ENCODE results near the gene RNF183.
"Not testable (repeated sequence)": the region's sequence is repeated elsewhere in the genome, so short reads cannot be mapped to it uniquely, and the experiment has no call there.

RNF183 gene

DNA sequence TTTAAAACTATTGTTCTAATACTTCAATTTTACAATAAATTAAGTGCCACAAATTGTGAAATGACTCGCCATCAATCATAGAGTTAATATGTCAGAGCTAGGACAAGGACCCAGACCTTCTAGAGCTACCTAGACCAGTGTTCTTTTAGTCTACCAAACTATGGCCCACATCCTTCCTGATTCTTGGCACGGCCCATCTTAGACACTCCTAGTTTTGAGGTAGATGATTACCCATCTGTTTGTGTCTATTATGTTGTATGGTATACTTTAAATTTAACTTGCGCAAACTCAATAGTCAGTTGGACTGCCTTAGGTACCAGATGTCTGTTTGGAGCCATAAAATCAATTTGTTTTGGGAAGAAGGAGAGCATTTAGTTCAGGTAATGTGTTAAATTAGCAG lies 45.3 kb downstream of the RNF183 start:
- H3K36me3 ChIP-seq (ENCODE audit: insufficient read depth, insufficient read length, low read length): peaks cover 44% of the 10 kb centered on the region

GRCh38 chr9:113255438-113255837 lies 47.7 kb downstream of the RNF183 start:
- Histone ChIP-seq H3K4me3 (ENCODE audit: insufficient read length, low read depth) (no peak overlapping the region), H3K27me3 (ENCODE audit: insufficient read depth, insufficient read length) (no peaks in the 10 kb centered on the region), H3K9me3 (ENCODE audit: insufficient read depth, low read length) (no peaks in the 10 kb centered on the region), H3K36me3 (ENCODE audit: insufficient read depth, insufficient read length, low read length) (peaks cover 36% of the 10 kb centered on the region), H3K4me1 (ENCODE audit: insufficient read depth, insufficient read length) (no peaks in the 10 kb centered on the region), H3K9ac (ENCODE audit: insufficient read length, low read depth) (no peak overlapping the region)
- TF ChIP-seq SUZ12 (IDR thresholded peaks at IDR 0.05; ENCODE audit: extremely low read depth, insufficient read depth, insufficient read length): no peak
- DNase-seq (ENCODE audit: low read depth, low spot score): no peak

More for the DNA sequence above, 45.3 kb downstream of the RNF183 start:
- no peaks in the 10 kb centered on the region for H3K9me3 ChIP-seq (ENCODE audit: insufficient read depth, low read length)
- no peaks in the 10 kb centered on the region for H3K27me3 ChIP-seq (ENCODE audit: insufficient read depth, insufficient read length)
- no peak for TF ChIP-seq ZNF274 (IDR thresholded peaks at IDR 0.05; ENCODE audit: low read depth, low read length)
- TF ChIP-seq YY1 (IDR thresholded peaks at IDR 0.05; ENCODE audit: insufficient read depth, insufficient read length): no peak
- no peak for TF ChIP-seq SUZ12 (IDR thresholded peaks at IDR 0.05; ENCODE audit: extremely low read depth, insufficient read depth, insufficient read length)
- no peak overlapping the region for H3K9ac ChIP-seq (ENCODE audit: insufficient read length, low read depth)
- DNase-seq (ENCODE audit: low read depth, low spot score): no peak
- no peak overlapping the region for H3K4me3 ChIP-seq (ENCODE audit: insufficient read length, low read depth)
- no peaks in the 10 kb centered on the region for H3K4me1 ChIP-seq (ENCODE audit: insufficient read depth, insufficient read length)

DNA sequence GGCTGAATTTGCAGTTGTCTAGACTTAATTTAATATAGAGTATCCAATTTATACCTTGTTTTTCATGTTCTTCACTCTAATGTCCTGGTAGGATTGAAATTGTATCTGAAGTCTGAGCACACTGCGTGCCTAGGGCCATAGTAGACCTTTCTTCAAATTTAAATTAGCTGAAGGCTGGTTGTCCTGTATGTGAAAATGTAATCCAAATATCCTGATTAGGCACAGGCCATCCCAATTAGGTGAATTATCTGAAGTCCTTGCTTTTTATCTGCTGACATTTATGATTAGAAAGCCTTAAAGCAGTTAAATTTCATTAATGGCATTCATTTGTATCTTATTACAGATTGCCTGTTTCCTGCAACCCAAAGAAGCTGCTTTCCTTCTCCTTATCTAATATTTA lies 48.2 kb downstream of the RNF183 start:
- Histone ChIP-seq H3K4me3 (ENCODE audit: insufficient read length, low read depth) (no peak overlapping the region), H3K9me3 (ENCODE audit: insufficient read depth, low read length) (no peaks in the 10 kb centered on the region), H3K4me1 (ENCODE audit: insufficient read depth, insufficient read length) (no peaks in the 10 kb centered on the region), H3K9ac (ENCODE audit: insufficient read length, low read depth) (no peak overlapping the region), H3K36me3 (ENCODE audit: insufficient read depth, insufficient read length, low read length) (peaks cover 32% of the 10 kb centered on the region), H3K27me3 (ENCODE audit: insufficient read depth, insufficient read length) (no peaks in the 10 kb centered on the region)
- DNase-seq (ENCODE audit: low read depth, low spot score): no peak
- TF ChIP-seq ZNF274 (IDR thresholded peaks at IDR 0.05; ENCODE audit: low read depth, low read length): no peak
- no peak for TF ChIP-seq SUZ12 (IDR thresholded peaks at IDR 0.05; ENCODE audit: extremely low read depth, insufficient read depth, insufficient read length)
- no peak for TF ChIP-seq YY1 (IDR thresholded peaks at IDR 0.05; ENCODE audit: insufficient read depth, insufficient read length)

DNA sequence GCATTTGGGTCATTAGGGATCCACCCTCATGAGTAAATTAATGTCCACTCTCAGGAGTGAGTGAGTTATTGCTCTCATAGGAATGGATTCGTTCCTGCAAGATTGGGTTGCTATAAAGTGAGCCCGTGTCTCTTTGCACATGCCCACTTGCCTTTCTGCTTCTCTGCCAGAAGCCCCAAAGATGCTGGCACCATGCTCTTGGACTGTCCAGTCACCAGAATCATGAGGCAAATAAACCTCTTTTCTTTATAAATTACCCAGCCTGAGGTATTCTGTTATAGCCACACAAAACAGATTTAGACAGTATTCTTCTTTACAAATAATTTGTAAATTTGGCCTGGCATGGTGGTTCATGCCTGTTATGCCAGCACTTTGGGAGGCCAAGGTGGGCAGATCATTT lies 52.4 kb downstream of the RNF183 start:
- H3K9ac ChIP-seq (ENCODE audit: insufficient read length, low read depth): no peak overlapping the region
- no peak overlapping the region for H3K4me3 ChIP-seq (ENCODE audit: insufficient read length, low read depth)
- no peaks in the 10 kb centered on the region for H3K36me3 ChIP-seq (ENCODE audit: insufficient read depth, insufficient read length, low read length)
- TF ChIP-seq SUZ12 (IDR thresholded peaks at IDR 0.05; ENCODE audit: extremely low read depth, insufficient read depth, insufficient read length) (no peak), ZNF274 (IDR thresholded peaks at IDR 0.05; ENCODE audit: low read depth, low read length) (no peak), YY1 (IDR thresholded peaks at IDR 0.05; ENCODE audit: insufficient read depth, insufficient read length) (no peak)
- H3K9me3 ChIP-seq (ENCODE audit: insufficient read depth, low read length): no peaks in the 10 kb centered on the region; the same call in 1 of the 2 replicates
- no peaks in the 10 kb centered on the region for H3K4me1 ChIP-seq (ENCODE audit: insufficient read depth, insufficient read length)
- no peak for DNase-seq (ENCODE audit: low read depth, low spot score)
- no peaks in the 10 kb centered on the region for H3K27me3 ChIP-seq (ENCODE audit: insufficient read depth, insufficient read length)

DNA sequence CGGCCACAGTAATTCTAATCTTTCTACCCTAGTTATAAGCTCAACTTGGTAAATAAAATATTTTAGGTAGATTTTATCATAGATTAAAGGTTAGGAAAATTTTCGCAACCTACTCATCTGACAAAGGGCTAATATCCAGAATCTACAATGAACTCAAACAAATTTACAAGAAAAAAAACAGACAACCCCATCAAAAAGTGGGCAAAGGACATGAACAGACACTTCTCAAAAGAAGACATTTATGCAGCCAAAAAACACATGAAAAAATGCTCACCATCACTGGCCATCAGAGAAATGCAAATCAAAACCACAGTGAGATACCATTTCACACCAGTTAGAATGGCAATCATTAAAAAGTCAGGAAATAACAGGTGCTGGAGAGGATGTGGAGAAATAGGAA lies 53.5 kb downstream of the RNF183 start:
- not testable (repeated sequence) for H3K9ac ChIP-seq (ENCODE audit: insufficient read length, low read depth); H3K4me3 ChIP-seq (ENCODE audit: insufficient read length, low read depth); H3K9me3 ChIP-seq (ENCODE audit: insufficient read depth, low read length); H3K4me1 ChIP-seq (ENCODE audit: insufficient read depth, insufficient read length); H3K27me3 ChIP-seq (ENCODE audit: insufficient read depth, insufficient read length); H3K36me3 ChIP-seq (ENCODE audit: insufficient read depth, insufficient read length, low read length); DNase-seq (ENCODE audit: low read depth, low spot score)

DNA sequence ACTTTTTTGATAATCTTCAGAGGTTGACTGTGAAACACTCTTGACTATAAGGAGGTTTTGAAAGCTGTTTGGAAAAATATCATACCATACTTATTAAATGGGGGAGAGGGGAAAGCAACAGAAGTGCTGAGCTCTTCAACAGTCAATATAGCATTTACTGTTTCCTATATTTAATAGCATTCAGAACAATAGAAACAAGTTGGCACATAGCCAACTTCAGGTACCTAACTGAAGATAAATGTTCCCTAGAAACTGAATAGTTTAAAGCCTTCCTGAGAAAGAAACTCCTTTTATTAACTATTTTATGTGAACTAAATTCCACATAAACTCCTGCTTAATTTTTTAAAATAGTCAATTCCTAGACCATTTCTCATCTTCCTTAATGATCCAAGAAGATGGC lies 55.5 kb downstream of the RNF183 start:
- H3K27me3 ChIP-seq (ENCODE audit: insufficient read depth, insufficient read length): no peaks in the 10 kb centered on the region
- no peak overlapping the region for H3K9ac ChIP-seq (ENCODE audit: insufficient read length, low read depth)
- no peaks in the 10 kb centered on the region for H3K4me1 ChIP-seq (ENCODE audit: insufficient read depth, insufficient read length)
- no peak overlapping the region for H3K4me3 ChIP-seq (ENCODE audit: insufficient read length, low read depth)
- no peak for DNase-seq (ENCODE audit: low read depth, low spot score)
- no peak for TF ChIP-seq ZNF274 (IDR thresholded peaks at IDR 0.05; ENCODE audit: low read depth, low read length)
- no peak for TF ChIP-seq YY1 (IDR thresholded peaks at IDR 0.05; ENCODE audit: insufficient read depth, insufficient read length)
- no peak for TF ChIP-seq SUZ12 (IDR thresholded peaks at IDR 0.05; ENCODE audit: extremely low read depth, insufficient read depth, insufficient read length)
- H3K9me3 ChIP-seq (ENCODE audit: insufficient read depth, low read length): no peaks in the 10 kb centered on the region; the same call in 1 of the 2 replicates
- no peaks in the 10 kb centered on the region for H3K36me3 ChIP-seq (ENCODE audit: insufficient read depth, insufficient read length, low read length)

Measured in NT2/D1 (cell line).